ENCODE measurements around the gene DPEP2NB.
A peak's percentile ranks its signal among the peaks of the same experiment; 100 is the strongest.

Gene DPEP2NB, protein sequence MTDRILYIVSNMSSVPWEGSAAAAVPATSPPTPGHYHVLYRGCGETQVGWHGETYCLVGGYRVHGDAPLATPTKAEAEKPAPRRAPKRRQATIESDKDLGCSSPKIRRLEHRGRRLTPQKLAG

GRCh38 chr16:68015681-68016080 is at the start of gene DPEP2NB:
Gene DPEP2NB, minus strand, starts transcription at chr16:68015911. Its CDS starts 141 bp downstream, at chr16:68015770.
- H3K4me3 ChIP-seq (replicated peaks; ENCODE audit: low read depth, low read length): no peak within 1 kb of the TSS
- no peak for TF ChIP-seq CTCF (IDR thresholded peaks at IDR 0.05; ENCODE audit: low read depth, low read length, missing control alignments)
- no peak for DNase-seq (ENCODE audit: extremely low read depth, low read depth)

- H3K4me3 ChIP-seq (replicated peaks; ENCODE audit: low read depth, low read length): no peak overlapping the region
- TF ChIP-seq CTCF (IDR thresholded peaks at IDR 0.05; ENCODE audit: low read depth, low read length, missing control alignments): peak; percentile 90
- DNase-seq (ENCODE audit: extremely low read depth, low read depth): no peak
Observed at GRCh38 chr16:68064791-68065365, 49.2 kb upstream of the DPEP2NB start.

DNA sequence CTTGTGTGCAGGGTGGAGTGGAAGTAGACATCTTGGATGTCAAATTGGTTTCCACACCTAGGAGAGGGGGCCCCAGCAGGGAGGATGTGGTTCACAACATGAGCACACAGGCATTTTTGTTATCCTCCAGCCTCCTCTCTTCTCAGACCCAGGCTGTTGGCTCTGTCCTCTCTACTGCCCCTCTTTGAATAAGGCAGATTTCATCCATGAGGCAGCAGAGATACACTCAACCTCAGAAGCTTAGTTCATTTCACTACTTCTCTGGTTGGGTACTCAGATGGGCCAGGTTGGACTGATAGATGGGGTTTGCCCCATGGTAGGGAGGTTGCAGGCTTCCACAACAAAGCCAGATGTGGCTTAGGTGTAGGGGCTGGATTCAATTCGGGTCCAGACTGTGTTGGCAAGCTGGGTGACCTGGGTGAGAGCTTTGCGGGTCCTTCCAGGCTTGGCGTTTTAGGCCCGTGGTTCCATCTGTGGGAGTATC is 47.2 kb upstream of the DPEP2NB start:
- H3K4me3 ChIP-seq (replicated peaks; ENCODE audit: low read depth, low read length): no peak overlapping the region
- no peak for TF ChIP-seq CTCF (IDR thresholded peaks at IDR 0.05; ENCODE audit: low read depth, low read length, missing control alignments)
- no peak for DNase-seq (ENCODE audit: extremely low read depth, low read depth)

- no peak overlapping the region for H3K4me3 ChIP-seq (replicated peaks; ENCODE audit: low read depth, low read length)
- TF ChIP-seq CTCF (IDR thresholded peaks at IDR 0.05; ENCODE audit: low read depth, low read length, missing control alignments): no peak
- no peak for DNase-seq (ENCODE audit: extremely low read depth, low read depth)
Observed at GRCh38 chr16:68061396-68061795, 45.7 kb upstream of the DPEP2NB start.

- DNase-seq (ENCODE audit: extremely low read depth, low read depth): no peak
- TF ChIP-seq CTCF (IDR thresholded peaks at IDR 0.05; ENCODE audit: low read depth, low read length, missing control alignments): no peak
- no peak overlapping the region for H3K4me3 ChIP-seq (replicated peaks; ENCODE audit: low read depth, low read length)
Observed at GRCh38 chr16:68059804-68060203, 44.1 kb upstream of the DPEP2NB start.

GRCh38 chr16:68055395-68055794 is 39.7 kb upstream of the DPEP2NB start:
- no peak for DNase-seq (ENCODE audit: extremely low read depth, low read depth)
- no peak overlapping the region for H3K4me3 ChIP-seq (replicated peaks; ENCODE audit: low read depth, low read length)
- TF ChIP-seq CTCF (IDR thresholded peaks at IDR 0.05; ENCODE audit: low read depth, low read length, missing control alignments): no peak

All from HFF-Myc (cell line).